ENCODE results near the gene MKLN1.

Gene MKLN1

DNA sequence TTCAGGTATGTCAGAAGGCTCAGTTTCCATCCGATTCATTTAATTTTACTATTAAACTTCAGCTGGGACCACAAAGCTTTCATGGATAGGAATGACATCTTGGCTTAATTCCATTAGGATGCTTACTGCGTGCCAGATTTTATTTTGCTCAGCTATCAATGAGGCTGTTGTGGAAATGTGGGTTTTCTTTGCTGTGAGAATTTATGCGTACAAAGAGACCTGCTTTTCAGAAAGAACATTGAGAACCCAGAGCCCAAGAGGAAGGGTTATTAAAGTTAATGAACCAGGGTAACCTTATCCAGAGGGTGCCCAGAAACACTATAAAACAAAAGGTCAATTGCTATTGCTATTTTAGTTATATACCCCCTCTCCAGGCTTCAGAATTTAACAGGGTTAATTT is 98.3 kb downstream of the MKLN1 start:
- TF ChIP-seq GATA2 (IDR thresholded peaks at IDR 0.05; ENCODE audit: low read depth, low read length): no peak
- TF ChIP-seq GATA3 (IDR thresholded peaks at IDR 0.05; ENCODE audit: low read depth, low read length): no peak

GRCh38 chr7:131431289-131431688 is 103.6 kb downstream of the MKLN1 start:
- TF ChIP-seq GATA2 (IDR thresholded peaks at IDR 0.05; ENCODE audit: low read depth, low read length): no peak
- TF ChIP-seq GATA3 (IDR thresholded peaks at IDR 0.05; ENCODE audit: low read depth, low read length): no peak

DNA sequence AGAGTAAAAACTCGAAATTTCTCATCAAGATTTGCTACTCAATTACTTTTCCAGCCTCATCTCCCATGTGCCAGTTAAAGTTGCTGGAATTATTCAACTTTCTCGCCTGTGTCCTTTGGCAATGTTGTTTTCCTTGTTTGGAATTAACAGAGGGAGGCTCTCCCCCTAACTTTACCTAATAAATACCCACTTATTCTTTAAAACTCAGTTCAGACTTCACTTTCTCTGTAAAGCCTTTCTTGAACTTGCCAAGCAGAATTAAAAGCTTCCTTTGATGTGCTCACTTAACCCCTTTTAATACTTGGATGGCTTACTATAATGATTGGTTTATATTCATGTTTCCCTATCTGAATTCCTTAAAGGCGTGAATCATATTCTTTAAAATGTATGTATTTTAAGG is 104.1 kb downstream of the MKLN1 start:
- TF ChIP-seq GATA2 (IDR thresholded peaks at IDR 0.05; ENCODE audit: low read depth, low read length) (no peak), GATA3 (IDR thresholded peaks at IDR 0.05; ENCODE audit: low read depth, low read length) (no peak)

GRCh38 chr7:131436384-131436783 is 108.7 kb downstream of the MKLN1 start:
- TF ChIP-seq GATA2 (IDR thresholded peaks at IDR 0.05; ENCODE audit: low read depth, low read length) (no peak), GATA3 (IDR thresholded peaks at IDR 0.05; ENCODE audit: low read depth, low read length) (no peak)

GRCh38 chr7:131438969-131439368 is 111.3 kb downstream of the MKLN1 start:
- no peak for TF ChIP-seq GATA2 (IDR thresholded peaks at IDR 0.05; ENCODE audit: low read depth, low read length)
- no peak for TF ChIP-seq GATA3 (IDR thresholded peaks at IDR 0.05; ENCODE audit: low read depth, low read length)

DNA sequence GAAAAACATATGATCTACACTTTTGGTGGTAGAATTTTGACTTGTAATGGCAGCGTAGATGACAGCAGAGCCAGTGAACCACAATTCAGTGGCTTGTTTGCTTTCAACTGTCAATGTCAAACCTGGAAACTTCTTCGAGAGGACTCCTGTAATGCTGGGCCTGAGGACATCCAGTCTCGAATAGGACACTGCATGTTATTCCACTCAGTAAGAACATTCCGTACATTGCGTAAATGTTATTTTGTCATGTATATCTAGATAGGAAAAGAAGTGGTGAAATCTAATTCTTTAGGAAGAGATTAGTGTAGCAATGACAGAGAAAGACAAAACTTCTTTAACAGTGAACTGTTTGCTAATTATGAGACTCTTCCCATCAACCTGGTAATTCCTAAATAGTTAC is 115.8 kb downstream of the MKLN1 start:
- TF ChIP-seq GATA2 (IDR thresholded peaks at IDR 0.05; ENCODE audit: low read depth, low read length): no peak
- TF ChIP-seq GATA3 (IDR thresholded peaks at IDR 0.05; ENCODE audit: low read depth, low read length): no peak

DNA sequence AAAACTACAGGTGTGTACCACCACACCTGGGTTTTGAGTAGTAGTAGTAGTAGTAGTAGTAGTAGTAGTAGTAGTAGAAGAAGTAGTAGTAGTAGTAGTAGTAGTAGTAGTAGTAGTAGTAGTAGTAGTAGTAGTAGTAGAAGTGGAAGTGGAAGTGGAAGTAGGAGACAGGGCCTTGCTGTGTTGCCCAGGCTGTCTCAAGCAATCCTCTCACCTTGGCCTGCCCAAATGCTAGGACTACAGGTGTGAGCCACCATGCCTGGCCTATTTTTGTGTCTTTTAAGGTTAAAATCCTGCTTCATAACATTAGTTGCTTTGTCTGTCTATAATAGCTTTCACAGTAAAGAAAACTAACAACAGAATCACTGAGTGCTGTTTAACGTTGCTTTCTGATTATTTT is 117.0 kb downstream of the MKLN1 start:
- TF ChIP-seq GATA3 (IDR thresholded peaks at IDR 0.05; ENCODE audit: low read depth, low read length) (no peak), GATA2 (IDR thresholded peaks at IDR 0.05; ENCODE audit: low read depth, low read length) (no peak)

GRCh38 chr7:131449373-131449902 is 121.8 kb downstream of the MKLN1 start:
- TF ChIP-seq GATA3 (IDR thresholded peaks at IDR 0.05; ENCODE audit: low read depth, low read length): no peak
- TF ChIP-seq GATA2 (IDR thresholded peaks at IDR 0.05; ENCODE audit: low read depth, low read length): no peak

DNA sequence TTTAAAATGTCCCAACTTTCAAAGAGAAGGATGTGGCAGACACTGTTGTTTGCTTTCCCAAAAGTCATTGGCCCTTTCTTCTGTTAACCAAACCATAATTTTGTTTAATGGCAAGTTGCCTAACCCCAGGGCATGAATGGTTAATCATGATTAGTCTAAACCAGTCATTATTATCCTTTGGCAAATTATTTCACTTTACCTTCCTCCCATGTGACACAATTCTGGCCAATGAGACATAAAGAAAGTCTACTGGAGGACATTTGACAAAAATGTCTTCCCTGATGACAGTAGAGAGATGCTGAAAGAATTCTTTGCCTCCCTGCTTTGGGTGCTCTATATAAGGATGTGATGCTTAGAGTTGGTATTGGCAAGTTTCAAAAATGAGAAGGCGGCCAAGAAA is 126.8 kb downstream of the MKLN1 start:
- TF ChIP-seq GATA2 (IDR thresholded peaks at IDR 0.05; ENCODE audit: low read depth, low read length): no peak
- TF ChIP-seq GATA3 (IDR thresholded peaks at IDR 0.05; ENCODE audit: low read depth, low read length): no peak

DNA sequence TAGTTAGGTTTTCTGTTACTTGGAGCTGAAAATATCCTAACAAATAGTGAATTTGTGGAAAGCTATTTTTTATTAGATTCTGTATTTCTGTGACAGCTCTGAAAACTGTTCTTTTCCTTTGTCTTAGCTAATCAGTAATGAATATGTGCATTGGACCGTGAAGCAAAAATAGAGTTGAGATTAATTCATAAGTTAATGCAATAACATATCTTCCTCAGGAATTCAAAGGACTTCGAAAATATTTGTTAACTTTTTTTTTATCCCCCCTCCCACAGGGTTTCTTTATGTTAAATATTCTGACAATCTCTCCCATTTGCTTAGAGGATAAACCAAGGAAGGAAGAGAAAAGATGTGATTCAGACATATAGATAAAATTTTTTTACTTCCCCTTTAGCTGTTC is 127.3 kb downstream of the MKLN1 start:
- TF ChIP-seq GATA2 (IDR thresholded peaks at IDR 0.05; ENCODE audit: low read depth, low read length) (no peak), GATA3 (IDR thresholded peaks at IDR 0.05; ENCODE audit: low read depth, low read length) (no peak)

- no peak for TF ChIP-seq GATA3 (IDR thresholded peaks at IDR 0.05; ENCODE audit: low read depth, low read length)
- TF ChIP-seq GATA2 (IDR thresholded peaks at IDR 0.05; ENCODE audit: low read depth, low read length): no peak
These were observed 127.9 kb downstream of the MKLN1 start for GRCh38 chr7:131455546-131455945.

DNA sequence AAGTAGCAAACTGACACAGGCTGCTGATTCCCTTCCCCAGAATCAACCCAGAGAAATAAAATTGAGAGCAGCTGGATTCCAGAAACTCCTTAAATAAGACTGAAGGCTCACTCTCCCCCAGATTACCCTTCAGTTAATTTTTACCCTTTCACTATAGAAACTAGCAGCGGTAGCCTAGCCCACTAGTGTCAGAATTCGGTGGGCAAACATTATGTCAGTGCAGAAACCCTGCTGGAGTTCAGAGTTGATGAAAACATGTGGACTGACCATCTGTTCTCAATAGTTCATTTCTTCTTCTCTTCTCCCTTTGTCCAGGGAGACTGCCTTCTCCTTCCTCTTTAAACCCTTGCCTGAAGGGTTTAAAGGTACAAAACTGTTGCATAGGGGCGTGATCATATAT is 128.7 kb downstream of the MKLN1 start:
- TF ChIP-seq GATA3 (IDR thresholded peaks at IDR 0.05; ENCODE audit: low read depth, low read length) (no peak), GATA2 (IDR thresholded peaks at IDR 0.05; ENCODE audit: low read depth, low read length) (no peak)

GRCh38 chr7:131459256-131459655 is 131.6 kb downstream of the MKLN1 start:
- TF ChIP-seq GATA2 (IDR thresholded peaks at IDR 0.05; ENCODE audit: low read depth, low read length): no peak
- TF ChIP-seq GATA3 (IDR thresholded peaks at IDR 0.05; ENCODE audit: low read depth, low read length): no peak

GRCh38 chr7:131462059-131462458 is 134.4 kb downstream of the MKLN1 start:
- TF ChIP-seq GATA3 (IDR thresholded peaks at IDR 0.05; ENCODE audit: low read depth, low read length) (no peak), GATA2 (IDR thresholded peaks at IDR 0.05; ENCODE audit: low read depth, low read length) (no peak)

GRCh38 chr7:131466735-131467365 is 139.2 kb downstream of the MKLN1 start:
- TF ChIP-seq GATA3 (IDR thresholded peaks at IDR 0.05; ENCODE audit: low read depth, low read length) (no peak), GATA2 (IDR thresholded peaks at IDR 0.05; ENCODE audit: low read depth, low read length) (no peak)

GRCh38 chr7:131467788-131468187 is 140.1 kb downstream of the MKLN1 start:
- TF ChIP-seq GATA3 (IDR thresholded peaks at IDR 0.05; ENCODE audit: low read depth, low read length) (no peak), GATA2 (IDR thresholded peaks at IDR 0.05; ENCODE audit: low read depth, low read length) (no peak)

Measured in SH-SY5Y (cell line).